Pancreas (tissue), 10 donors: ENCODE measurements around the gene ARMC7. TPM values are rescaled to one million over a fixed set of nuclear protein-coding genes. Genes with fewer than 3 reads are reported as not detected.

Experiments used
- ATAC-seq, 4 donors: fragments of 200-7000 bp; cut with Tn5 transposase; one replicate each; pipeline versions ENCODE4 v1.8.0 to v1.9.1; 2020; ENCODE audit warnings: mild to moderate bottlenecking in 4 of 4, moderate library complexity in 4 of 4
- DNase-seq, 6 donors: peaks; one replicate each; pipeline ENCODE4 v3.0.0-alpha.2; 2020
- FAIRE-seq: peaks from 2 replicates; lab custom pipeline; 2012; peaks lifted over from hg19 to GRCh38; lab: Jason Lieb, UNC
- H3K27ac ChIP-seq, 4 donors: fragments of 200-600 bp; sonication (generic); 1 replicate in 3 of 4; 2 replicates in 1 of 4; pipeline versions ENCODE4 v1.5.0 to v1.8.0; 2020
- H3K27me3 ChIP-seq, 4 donors: fragments of 200-600 bp; one replicate each; pipeline ENCODE4 v1.8.0; 2021
- H3K36me3 ChIP-seq, 3 donors: fragments of 200-600 bp; sonication (generic) in 1 of 3; one replicate each; pipeline versions ENCODE4 v1.5.0 to v1.8.0; 2020 to 2021
- H3K4me1 ChIP-seq, 3 donors: fragments of 200-600 bp; one replicate each; pipeline ENCODE4 v1.8.0; 2021
- H3K4me3 ChIP-seq, 4 donors: fragments of 200-600 bp; sonication (generic) in 2 of 4; one replicate each; pipeline versions ENCODE4 v1.5.0 to v1.8.0; 2020 to 2021
- H3K9me3 ChIP-seq, 4 donors: fragments of 200-600 bp; one replicate each; pipeline ENCODE4 v1.8.0; 2021
- WGBS, 2 donors: extraction: QIAGEN DNeasy Blood & Tissue Kit; methylation state at CpG; one replicate each; pipeline ENCODE4 v1.1.7; 2013; 5-methylcytosine and 5-hydroxymethylcytosine counted together
- intact Hi-C, 3 donors: fragments of 100-400 bp; cut with DNase I; formaldehyde crosslinking; loops; one replicate each; pipeline versions ENCODE4 v1.11.1 to v1.14.2; 2022
- polyA plus RNA-seq, 2 donors: library from polyadenylated mRNA; stranded (reverse); fragments of 200-250 nt; gene quantifications; one replicate each; pipeline ENCODE4 v1.2.3, GENCODE V29; 2013
- total RNA-seq, 6 donors: library from RNA; stranded (reverse); fragmentation: NEBNext Ultra II Directional in 4 of 6; extraction: Animal tissue kit (Norgen Biotek cat#: 25700) in 4 of 6; gene quantifications; one replicate each; pipeline versions ENCODE4 v1.2.1 to v1.2.4, GENCODE V29; 2021 to 2023
- TF ChIP-seq, protein P1 (sequence below), 4 donors: fragments of 200-600 bp; sonication (generic) in 3 of 4; IDR thresholded peaks; one replicate each; pipeline versions ENCODE4 v1.5.0 to v1.8.0; 2021; ENCODE audit warnings: antibody characterized with exemption in 4 of 4
- donor health status: healthy with polysubstance abuse.
- donor health status: DM: no; HTN: no; CAD: no; lungs with moderate emphysema.
- donor health status: DM: no; HTN: no; CAD: no.
- donor health status: control.
- donor health status: control.
- donor health status: Bipolar disorder and iron deficiency.
- donor health status: DM: yes; HTN: yes; CAD: no.
- donor health status: DM: no; HTN: no; CAD: no.
- donor health status: DM: no; HTN: no; CAD: no.
- donor health status: DM: yes; HTN: yes; CAD: no.

ARMC7 gene
- total and polyA plus RNA-seq, 8 donors, result 2.3 to 7.4 (median 4.9) TPM

DNA sequence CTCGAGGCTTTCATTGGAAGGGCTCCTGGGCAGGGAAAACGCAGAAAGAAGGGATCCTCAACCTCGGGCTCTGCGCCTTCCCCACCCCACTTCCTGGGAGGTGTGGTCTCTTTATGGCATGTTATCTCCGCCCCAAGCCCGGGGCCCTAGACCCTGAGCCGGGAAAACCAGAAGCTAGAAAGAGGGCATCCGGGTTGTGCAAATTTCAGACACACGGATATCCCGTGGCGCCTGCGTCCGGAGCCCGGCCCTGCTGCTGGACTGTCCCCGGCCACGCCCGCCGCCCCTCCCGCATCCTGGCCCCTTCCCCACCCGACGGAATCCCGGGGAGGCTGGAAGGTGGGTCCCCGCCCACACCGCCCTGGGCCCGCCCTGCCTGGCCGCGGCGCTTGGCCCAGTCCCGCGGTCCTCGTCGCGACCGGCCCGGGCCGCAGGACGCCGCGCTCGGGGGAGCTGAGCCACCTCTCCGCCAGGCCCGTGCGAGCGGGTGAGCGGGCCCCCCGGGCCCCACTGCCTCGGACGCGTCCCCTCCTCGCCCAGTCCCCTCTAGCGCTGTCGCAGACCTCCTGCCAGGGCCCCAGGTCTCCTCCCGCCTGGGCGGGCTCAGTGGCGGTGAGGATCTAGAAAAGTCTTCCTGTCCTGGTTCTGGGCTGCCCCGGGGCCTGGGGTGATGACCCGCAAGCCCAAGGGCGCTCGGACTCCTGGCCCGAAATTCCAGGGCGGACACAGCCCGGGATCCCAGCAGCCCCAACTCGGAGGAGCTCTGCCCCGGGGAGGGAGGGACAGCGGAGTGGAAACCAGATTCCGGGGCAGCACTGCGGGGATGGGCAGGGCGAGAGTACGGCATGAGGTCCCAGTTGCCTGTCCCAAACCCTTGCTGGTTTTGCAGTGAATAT is 22.0 kb upstream of the ARMC7 start, which contains the start of gene SLC16A5:
Gene SLC16A5, plus strand, starts transcription at position 397 of the 896 bp plus-strand sequence. CDS start 5,683 bp downstream, outside the sequence.
- intact Hi-C loops, result no loop called here
- FAIRE-seq (no peak), DNase-seq (peak in 5 of 6 donors; percentile 64 to 80 (median 71)), ATAC-seq (peak; percentile 80 to 86 (median 84))
- H3K27me3 ChIP-seq, result no peaks in the 10 kb centered on the region
- peak within 1 kb of the TSS; percentile 15 to 48 (median 28) for H3K4me3 ChIP-seq
- TF ChIP-seq, protein P1, sequence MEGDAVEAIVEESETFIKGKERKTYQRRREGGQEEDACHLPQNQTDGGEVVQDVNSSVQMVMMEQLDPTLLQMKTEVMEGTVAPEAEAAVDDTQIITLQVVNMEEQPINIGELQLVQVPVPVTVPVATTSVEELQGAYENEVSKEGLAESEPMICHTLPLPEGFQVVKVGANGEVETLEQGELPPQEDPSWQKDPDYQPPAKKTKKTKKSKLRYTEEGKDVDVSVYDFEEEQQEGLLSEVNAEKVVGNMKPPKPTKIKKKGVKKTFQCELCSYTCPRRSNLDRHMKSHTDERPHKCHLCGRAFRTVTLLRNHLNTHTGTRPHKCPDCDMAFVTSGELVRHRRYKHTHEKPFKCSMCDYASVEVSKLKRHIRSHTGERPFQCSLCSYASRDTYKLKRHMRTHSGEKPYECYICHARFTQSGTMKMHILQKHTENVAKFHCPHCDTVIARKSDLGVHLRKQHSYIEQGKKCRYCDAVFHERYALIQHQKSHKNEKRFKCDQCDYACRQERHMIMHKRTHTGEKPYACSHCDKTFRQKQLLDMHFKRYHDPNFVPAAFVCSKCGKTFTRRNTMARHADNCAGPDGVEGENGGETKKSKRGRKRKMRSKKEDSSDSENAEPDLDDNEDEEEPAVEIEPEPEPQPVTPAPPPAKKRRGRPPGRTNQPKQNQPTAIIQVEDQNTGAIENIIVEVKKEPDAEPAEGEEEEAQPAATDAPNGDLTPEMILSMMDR (IDR thresholded peaks at IDR 0.05), result no peak
- peak within 1 kb of the TSS; percentile 59 to 83 (median 76) for H3K27ac ChIP-seq
- H3K36me3 ChIP-seq, result no peaks in the 10 kb centered on the region
- H3K4me1 ChIP-seq, result no peaks in the 10 kb centered on the region
- 20 to 22% methylated on average over 64 to 69 of the region's 69 CpGs for WGBS, 2 donors
- H3K9me3 ChIP-seq, result no peaks in the 10 kb centered on the region

DNA sequence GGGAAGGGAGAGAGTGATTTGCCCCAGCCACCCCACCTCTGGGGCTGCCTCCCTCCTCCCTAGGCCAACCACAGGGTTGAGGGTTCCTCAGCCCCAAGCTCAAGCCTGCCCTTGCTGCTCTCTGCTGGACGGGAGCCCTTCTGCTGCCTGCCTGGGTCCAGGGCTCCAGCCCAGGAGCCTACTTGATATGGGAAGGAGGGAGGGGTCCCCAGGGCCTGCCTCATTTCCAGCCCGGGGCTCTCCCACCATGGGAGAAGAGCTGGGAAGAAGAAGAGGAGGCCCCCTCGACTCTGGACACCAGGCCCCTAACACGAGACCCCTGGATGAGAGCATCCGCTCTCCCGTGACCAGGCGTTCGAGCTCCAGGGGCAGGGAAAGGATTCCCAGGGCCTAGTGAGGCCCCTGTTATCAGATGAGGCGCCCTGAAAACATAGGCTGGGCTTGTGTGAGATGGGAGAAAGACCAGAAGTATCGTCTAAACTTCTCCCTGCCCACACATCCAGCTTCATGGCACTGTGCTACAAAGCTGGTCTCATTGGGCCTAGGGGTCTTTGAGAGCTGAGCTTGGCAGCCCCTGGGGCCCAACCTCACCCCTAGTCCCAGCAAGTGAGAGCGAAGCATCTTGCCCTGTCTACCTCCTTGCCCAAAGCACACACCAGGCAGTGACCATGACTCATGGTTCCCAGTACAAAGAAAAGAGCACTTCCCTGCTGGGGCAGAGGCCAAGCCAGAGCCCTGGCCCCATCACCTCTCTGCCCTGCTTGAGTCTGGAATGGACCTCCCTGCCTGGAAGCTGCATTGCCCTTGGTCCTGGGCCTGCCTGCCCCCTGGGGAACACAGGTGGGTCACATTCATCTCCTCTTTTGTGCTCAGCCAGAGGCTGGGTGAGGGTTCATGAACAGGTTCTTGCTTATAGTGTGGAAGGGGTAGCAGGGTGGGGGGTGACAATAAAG is 21.0 kb upstream of the ARMC7 start:
- no peaks in the 10 kb centered on the region for H3K4me1 ChIP-seq
- FAIRE-seq (no peak), DNase-seq (no peak), ATAC-seq (peak in 2 of 4 donors; percentile 14 to 23)
- H3K9me3 ChIP-seq, result no peaks in the 10 kb centered on the region
- no peaks in the 10 kb centered on the region for H3K27me3 ChIP-seq
- intact Hi-C loops, result no loop called here
- peak overlapping the region in 3 of 4 donors; percentile 15 to 48 (median 35) for H3K4me3 ChIP-seq
- H3K36me3 ChIP-seq, result no peaks in the 10 kb centered on the region
- WGBS, 2 donors, result 78 to 81% methylated on average over 11 of the region's 11 CpGs
- TF ChIP-seq, protein P1 (IDR thresholded peaks at IDR 0.05), result no peak
- H3K27ac ChIP-seq, result peak overlapping the region; percentile 59 to 83 (median 76)

DNA sequence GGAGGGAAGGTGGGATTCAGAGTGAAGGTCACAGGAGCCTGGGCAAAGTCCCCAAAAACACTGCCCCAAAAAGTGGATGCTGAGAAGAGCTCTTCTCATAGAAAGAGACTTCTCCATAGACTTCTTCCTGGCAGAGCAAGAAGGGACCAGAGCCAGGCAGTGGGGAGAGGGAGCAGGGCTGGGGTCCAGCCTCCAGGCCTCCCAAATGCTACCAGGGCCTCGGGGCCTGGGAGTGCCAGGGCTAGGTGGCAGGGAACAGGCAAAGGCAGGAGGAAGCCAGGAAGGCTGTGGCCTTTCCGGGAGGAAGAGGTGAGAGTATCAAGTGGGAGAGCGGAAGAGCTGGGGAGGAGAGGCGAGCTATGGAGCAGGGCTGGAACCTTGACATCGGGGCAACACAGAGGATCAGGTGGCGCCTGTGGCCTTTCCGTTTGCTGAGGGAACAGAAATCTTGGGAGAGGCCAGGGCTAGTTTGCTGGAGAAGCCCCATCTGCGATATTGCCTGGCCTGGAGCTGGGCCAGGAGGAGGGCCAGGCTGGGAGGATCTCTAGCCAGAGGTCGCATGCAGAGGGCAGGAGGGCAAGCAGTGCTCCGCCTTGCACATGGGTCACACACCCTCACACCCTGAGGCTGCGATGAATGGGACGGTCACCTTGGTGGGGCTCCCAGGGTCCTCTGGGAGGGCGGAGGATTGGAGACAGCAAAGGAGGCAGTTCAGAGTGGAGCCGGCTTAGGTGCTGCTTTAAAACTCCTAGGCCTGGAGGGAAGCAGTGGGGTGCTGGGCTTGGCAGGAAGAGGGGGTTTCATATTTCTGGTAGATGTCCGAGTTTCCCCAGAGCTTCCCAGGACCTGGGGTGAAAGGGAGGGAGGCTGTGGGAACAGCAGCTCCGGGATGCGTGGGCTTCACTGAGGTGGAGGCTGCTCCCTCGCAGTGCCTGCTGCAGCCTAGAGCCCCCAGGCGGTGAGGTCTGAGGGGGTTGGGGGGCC is 18.6 kb upstream of the ARMC7 start:
- intact Hi-C loops, result no loop called here
- FAIRE-seq (no peak), DNase-seq (no peak), ATAC-seq (no peak)
- TF ChIP-seq, protein P1 (IDR thresholded peaks at IDR 0.05), result no peak
- 56 to 59% methylated on average over 18 to 19 of the region's 19 CpGs for WGBS, 2 donors
- Histone ChIP-seq H3K9me3 (no peaks in the 10 kb centered on the region), H3K27ac (peak overlapping the region in 2 of 4 donors; percentile 0 to 28), H3K36me3 (no peaks in the 10 kb centered on the region), H3K4me3 (no peak overlapping the region), H3K27me3 (no peaks in the 10 kb centered on the region), H3K4me1 (no peaks in the 10 kb centered on the region)

DNA sequence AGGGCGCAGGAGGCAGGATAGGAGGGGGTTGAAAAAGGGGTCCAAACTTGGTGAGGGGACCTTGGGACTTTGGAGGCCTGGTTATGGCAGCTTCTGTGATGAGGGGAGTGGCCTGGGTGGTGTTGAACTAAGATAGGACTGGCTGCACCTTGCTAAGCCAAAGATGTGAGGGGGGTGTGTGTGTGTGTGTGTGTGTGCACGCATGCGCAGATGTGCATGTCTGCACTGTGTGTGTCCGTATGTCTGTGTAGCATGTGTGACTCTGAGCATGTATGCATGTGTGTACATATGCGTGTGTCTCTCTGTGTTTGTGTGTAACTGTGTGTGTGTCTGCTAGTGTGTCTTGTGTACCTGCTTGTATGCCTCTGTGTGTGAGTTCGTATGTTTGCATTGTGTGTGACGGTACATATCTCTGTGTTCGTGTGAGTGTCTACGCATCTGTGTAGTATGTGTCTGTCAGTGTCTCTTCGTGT is 17.9 kb upstream of the ARMC7 start:
- Histone ChIP-seq H3K36me3 (no peaks in the 10 kb centered on the region), H3K4me1 (no peaks in the 10 kb centered on the region), H3K27me3 (no peaks in the 10 kb centered on the region), H3K4me3 (no peak overlapping the region), H3K9me3 (no peaks in the 10 kb centered on the region), H3K27ac (no peak overlapping the region)
- ATAC-seq (no peak), DNase-seq (no peak), FAIRE-seq (no peak)
- intact Hi-C loops, result no loop called here
- TF ChIP-seq, protein P1 (IDR thresholded peaks at IDR 0.05), result no peak
- 71 to 79% methylated on average over 10 of the region's 10 CpGs for WGBS, 2 donors
